GM20431 (cell line): ENCODE measurements around the gene KIAA0232.
"Not testable (repeated sequence)": the region's sequence is repeated elsewhere in the genome, so short reads cannot be mapped to it uniquely, and the experiment has no call there.

ENCODE experiments used
- in situ Hi-C: fragments of 300-500 bp; cut with MseI, MboI; formaldehyde crosslinking; loops from one replicate; pipeline ENCODE4 v1.15.0; 2020; ENCODE audit warnings: low sequenced_read_pairs; ENCODE audit not compliant: unreplicated experiment

The KIAA0232 gene

GRCh38 chr4:6802626-6803025 lies 20.1 kb downstream of the KIAA0232 start:
- in situ Hi-C loops: no loop called here

GRCh38 chr4:6803246-6803645 lies 20.7 kb downstream of the KIAA0232 start:
- in situ Hi-C loops: no loop called here

- in situ Hi-C loops: no loop called here
These were observed 21.7 kb downstream of the KIAA0232 start for GRCh38 chr4:6804082-6804752.

GRCh38 chr4:6806924-6807626 lies 24.5 kb downstream of the KIAA0232 start:
- in situ Hi-C loops: no loop called here

- in situ Hi-C loops: no loop called here
These were observed 25.7 kb downstream of the KIAA0232 start for GRCh38 chr4:6808259-6808658.

- in situ Hi-C loops: no loop called here
These were observed 28.6 kb downstream of the KIAA0232 start for GRCh38 chr4:6811165-6811564.

GRCh38 chr4:6812766-6813165 lies 30.2 kb downstream of the KIAA0232 start:
- in situ Hi-C loops: no loop called here

GRCh38 chr4:6813725-6814124 lies 31.2 kb downstream of the KIAA0232 start:
- in situ Hi-C loops: no loop called here

- in situ Hi-C loops: no loop called here
These were observed 32.7 kb downstream of the KIAA0232 start for GRCh38 chr4:6815029-6815836.

GRCh38 chr4:6819295-6819694 lies 36.8 kb downstream of the KIAA0232 start:
- in situ Hi-C loops: no loop called here

GRCh38 chr4:6820695-6821094 lies 38.2 kb downstream of the KIAA0232 start:
- in situ Hi-C loops: no loop called here

- in situ Hi-C loops: no loop called here
These were observed 41.5 kb downstream of the KIAA0232 start for GRCh38 chr4:6824071-6824470.

GRCh38 chr4:6824772-6825402 lies 42.4 kb downstream of the KIAA0232 start:
- in situ Hi-C loops: no loop called here

- in situ Hi-C loops: no loop called here
These were observed 42.9 kb downstream of the KIAA0232 start for GRCh38 chr4:6825403-6825802.

GRCh38 chr4:6826781-6827508 lies 44.4 kb downstream of the KIAA0232 start:
- in situ Hi-C loops: no loop called here

GRCh38 chr4:6829086-6829485 lies 46.6 kb downstream of the KIAA0232 start:
- in situ Hi-C loops: no loop called here

GRCh38 chr4:6834867-6835266 lies 52.3 kb downstream of the KIAA0232 start:
- in situ Hi-C loops: no loop called here

GRCh38 chr4:6835616-6836015 lies 53.1 kb downstream of the KIAA0232 start:
- in situ Hi-C loops: not testable (repeated sequence)

GRCh38 chr4:6837106-6837505 lies 54.6 kb downstream of the KIAA0232 start:
- in situ Hi-C loops: not testable (repeated sequence)

- in situ Hi-C loops: no loop called here
These were observed 57.1 kb downstream of the KIAA0232 start for GRCh38 chr4:6839579-6839978.
